AG10803 (cell line): ENCODE data around the gene RNASET2.
"Not testable (repeated sequence)": the region's sequence is repeated elsewhere in the genome, so short reads cannot be mapped to it uniquely, and the experiment has no call there.

Source experiments
- DNase-seq: peaks from one replicate; pipeline ENCODE4 v3.0.0; 2010; ENCODE audit warnings: low read depth
- H3K4me3 ChIP-seq: 2 replicates; pipeline ENCODE4 v1.5.1; 2011; ENCODE audit warnings: mild to moderate bottlenecking, low read length, control low read depth
- TF ChIP-seq, protein P1 (sequence below): conservative IDR thresholded peaks from 2 replicates; pipeline ENCODE4 v1.5.1; 2011; ENCODE audit warnings: mild to moderate bottlenecking, low read length, control low read depth, inconsistent platforms

RNASET2 gene

GRCh38 chr6:166926748-166927147 lies 29.6 kb downstream of the RNASET2 start:
- no peak overlapping the region for H3K4me3 ChIP-seq
- TF ChIP-seq, protein P1, sequence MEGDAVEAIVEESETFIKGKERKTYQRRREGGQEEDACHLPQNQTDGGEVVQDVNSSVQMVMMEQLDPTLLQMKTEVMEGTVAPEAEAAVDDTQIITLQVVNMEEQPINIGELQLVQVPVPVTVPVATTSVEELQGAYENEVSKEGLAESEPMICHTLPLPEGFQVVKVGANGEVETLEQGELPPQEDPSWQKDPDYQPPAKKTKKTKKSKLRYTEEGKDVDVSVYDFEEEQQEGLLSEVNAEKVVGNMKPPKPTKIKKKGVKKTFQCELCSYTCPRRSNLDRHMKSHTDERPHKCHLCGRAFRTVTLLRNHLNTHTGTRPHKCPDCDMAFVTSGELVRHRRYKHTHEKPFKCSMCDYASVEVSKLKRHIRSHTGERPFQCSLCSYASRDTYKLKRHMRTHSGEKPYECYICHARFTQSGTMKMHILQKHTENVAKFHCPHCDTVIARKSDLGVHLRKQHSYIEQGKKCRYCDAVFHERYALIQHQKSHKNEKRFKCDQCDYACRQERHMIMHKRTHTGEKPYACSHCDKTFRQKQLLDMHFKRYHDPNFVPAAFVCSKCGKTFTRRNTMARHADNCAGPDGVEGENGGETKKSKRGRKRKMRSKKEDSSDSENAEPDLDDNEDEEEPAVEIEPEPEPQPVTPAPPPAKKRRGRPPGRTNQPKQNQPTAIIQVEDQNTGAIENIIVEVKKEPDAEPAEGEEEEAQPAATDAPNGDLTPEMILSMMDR = no peak
- no peak for DNase-seq

- DNase-seq = no peak
Observed at GRCh38 chr6:166925141-166925996, 31.0 kb downstream of the RNASET2 start.

GRCh38 chr6:166924531-166924930 lies 31.8 kb downstream of the RNASET2 start:
- H3K4me3 ChIP-seq = no peak overlapping the region
- DNase-seq = no peak
- TF ChIP-seq, protein P1 = no peak

More at GRCh38 chr6:166925141-166925996, 31.0 kb downstream of the RNASET2 start:
- no peak overlapping the region for H3K4me3 ChIP-seq
- TF ChIP-seq, protein P1 = no peak

DNA sequence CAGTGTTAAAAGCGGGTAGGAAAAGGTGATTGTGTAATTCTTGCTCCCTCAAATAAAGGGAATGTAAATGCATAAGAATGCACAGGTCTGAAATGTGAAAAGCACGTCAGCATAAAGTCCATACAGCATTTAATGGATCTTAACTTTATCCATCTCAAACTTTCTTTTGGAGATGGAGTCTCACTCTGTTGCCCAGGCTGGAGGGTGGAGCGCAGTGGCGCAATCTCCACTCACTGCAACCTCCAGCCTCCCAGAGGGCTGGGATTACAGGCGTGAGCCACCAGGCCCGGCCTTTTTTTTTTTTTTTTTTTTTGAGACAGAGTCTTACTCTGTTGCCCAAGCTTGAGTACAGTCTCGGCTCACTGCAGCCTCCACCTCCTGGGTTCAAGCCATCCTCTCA lies 33.4 kb downstream of the RNASET2 start:
- no peak overlapping the region for H3K4me3 ChIP-seq
- no peak for DNase-seq
- TF ChIP-seq, protein P1 = no peak

- no peak overlapping the region for H3K4me3 ChIP-seq
- TF ChIP-seq, protein P1 = no peak
- DNase-seq = no peak
Observed at GRCh38 chr6:166921570-166921969, 34.8 kb downstream of the RNASET2 start.

GRCh38 chr6:166916824-166917223 lies 39.5 kb downstream of the RNASET2 start:
- no peak for DNase-seq
- TF ChIP-seq, protein P1 = no peak
- no peak overlapping the region for H3K4me3 ChIP-seq

DNA sequence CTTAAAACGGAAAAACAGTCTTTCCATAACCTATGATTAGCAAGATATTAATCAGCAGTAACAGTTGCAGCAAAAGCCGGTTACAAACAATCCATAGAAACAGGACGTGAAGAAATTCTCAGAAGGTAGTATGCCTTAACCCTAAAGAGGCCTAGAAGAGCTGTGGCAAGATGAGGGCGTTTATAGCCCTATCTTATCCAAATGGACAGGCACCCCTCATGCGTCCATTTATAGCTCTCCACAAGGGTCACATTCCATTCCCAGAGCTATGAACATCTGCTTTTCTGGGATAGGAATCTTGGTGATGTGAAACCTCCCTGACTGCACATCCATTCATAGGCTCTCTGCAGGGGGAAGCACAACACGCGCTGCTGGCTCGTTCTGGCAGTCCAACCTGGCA lies 40.9 kb downstream of the RNASET2 start:
- DNase-seq, H3K4me3 ChIP-seq: not testable (repeated sequence)

- not testable (repeated sequence) for H3K4me3 ChIP-seq, DNase-seq
Observed at GRCh38 chr6:166914952-166915351, 41.4 kb downstream of the RNASET2 start.
